H1 (cell line): ENCODE results near the gene ARL6IP4. TPM values are rescaled to one million over a fixed set of nuclear protein-coding genes. Genes with fewer than 3 reads are reported as not detected.

Experiments
- CTCF ChIA-PET: fragments of 300-600 bp; sonication (Branson Sonifier 250); formaldehyde crosslinking; loops from one replicate; lab custom pipeline; 2021; ENCODE audit not compliant: partially characterized antibody; lab: Charles Lee
- POLR2A ChIA-PET: fragments of 300-600 bp; sonication (Branson Sonifier 250); formaldehyde crosslinking; loops from one replicate; lab custom pipeline; 2021; ENCODE audit warnings: inconsistent platforms; ENCODE audit not compliant: partially characterized antibody; lab: Charles Lee
- DNase-seq, 2 experiments: peaks; one replicate each; pipeline versions ENCODE4 v3.0.0 to v3.0.0-alpha.2; 2010 to 2022; ENCODE audit warnings: low spot score in 2 of 2, low read depth in 1 of 2, mixed read lengths in 1 of 2
- FAIRE-seq: peaks from 2 replicates; lab custom pipeline; 2011; peaks lifted over from hg19 to GRCh38; lab: Jason Lieb, UNC
- H2AFZ ChIP-seq: 2 replicates; pipeline ENCODE4 v1.8.1; 2012; ENCODE audit warnings: low read length, inconsistent platforms
- H2AK5ac ChIP-seq: 2 replicates; pipeline ENCODE4 v1.6.1; 2013; ENCODE audit warnings: low read depth, low read length
- H2BK120ac ChIP-seq: replicated peaks from 2 replicates; pipeline ENCODE3; 2013; ENCODE audit warnings: low read depth, low read length, inconsistent platforms
- H2BK12ac ChIP-seq: 2 replicates; pipeline ENCODE4 v1.6.1; 2013; ENCODE audit warnings: low read depth, low read length
- H2BK15ac ChIP-seq: 2 replicates; pipeline ENCODE4 v1.6.1; 2013; ENCODE audit warnings: low read length
- H2BK20ac ChIP-seq: 2 replicates; pipeline ENCODE4 v1.6.1; 2013; ENCODE audit warnings: low read length
- H2BK5ac ChIP-seq: 2 replicates; pipeline ENCODE4 v1.6.1; 2013; ENCODE audit warnings: low read depth, low read length
- H3K14ac ChIP-seq: 2 replicates; pipeline ENCODE4 v1.6.1; 2013; ENCODE audit warnings: inconsistent platforms; ENCODE audit not compliant: insufficient read length
- H3K18ac ChIP-seq: 2 replicates; pipeline ENCODE4 v1.6.1; 2013; ENCODE audit warnings: low read length; ENCODE audit errors: extremely low read depth
- H3K23ac ChIP-seq: 2 replicates; pipeline ENCODE4 v1.6.1; 2013; ENCODE audit warnings: inconsistent platforms; ENCODE audit not compliant: insufficient read length
- H3K23me2 ChIP-seq: 2 replicates; pipeline ENCODE4 v1.6.1; 2013; ENCODE audit warnings: low read depth, low read length
- H3K27ac ChIP-seq: 2 replicates; pipeline ENCODE4 v1.6.1; 2011; ENCODE audit warnings: low read depth, low read length, inconsistent platforms
- H3K27me3 ChIP-seq, 4 experiments: replicated peaks in 1 of 4; 1 replicate in 1 of 4; 2 replicates in 3 of 4; pipeline versions ENCODE4 v1.6.1 to v1.8.1; 2011 to 2013; ENCODE audit warnings: low read length in 3 of 4, mild to moderate bottlenecking in 3 of 4, inconsistent platforms in 2 of 4, mixed read lengths in 2 of 4, moderate library complexity in 1 of 4; ENCODE audit not compliant: control insufficient read depth in 3 of 4, insufficient read depth in 3 of 4; ENCODE audit errors: extremely low read depth in 1 of 4
- H3K36me3 ChIP-seq, 4 experiments: 2 replicates each; pipeline versions ENCODE4 v1.6.1 to v1.8.1; 2011 to 2013; ENCODE audit warnings: mild to moderate bottlenecking in 4 of 4, low read length in 3 of 4, moderate library complexity in 2 of 4, control low read depth in 1 of 4, inconsistent platforms in 1 of 4; ENCODE audit not compliant: insufficient read depth in 4 of 4, control insufficient read depth in 2 of 4
- H3K4ac ChIP-seq: replicated peaks from 2 replicates; pipeline ENCODE3; 2013; ENCODE audit warnings: low read length, low read depth, mixed read lengths, inconsistent platforms; ENCODE audit not compliant: insufficient read length
- H3K4me1 ChIP-seq, 4 experiments: replicated peaks in 1 of 4; 1 replicate in 1 of 4; 2 replicates in 3 of 4; pipeline versions ENCODE4 v1.6.1 to v1.8.1; 2011 to 2013; ENCODE audit warnings: low read length in 3 of 4, inconsistent platforms in 2 of 4, mixed read lengths in 1 of 4; ENCODE audit not compliant: insufficient read depth in 4 of 4, control insufficient read depth in 3 of 4
- H3K4me2 ChIP-seq, 2 experiments: 2 replicates each; pipeline versions ENCODE4 v1.6.1 to v1.8.1; 2011 to 2013; ENCODE audit warnings: low read depth in 2 of 2, low read length in 2 of 2, control low read depth in 1 of 2, inconsistent platforms in 1 of 2, mild to moderate bottlenecking in 1 of 2; ENCODE audit not compliant: insufficient read depth in 1 of 2
- H3K4me3 ChIP-seq, 4 experiments: fragments of 200-600, 300-600 bp in 1 of 4; sonication (generic), shearing (Covaris generic), sonication (Bioruptor Twin) in 1 of 4; 2 replicates each; pipeline versions ENCODE4 v1.5.1 to v1.8.1; 2011 to 2016; ENCODE audit warnings: low read length in 4 of 4, low read depth in 3 of 4, control low read depth in 2 of 4, inconsistent platforms in 2 of 4, mild to moderate bottlenecking in 2 of 4, mixed read lengths in 1 of 4, moderate library complexity in 1 of 4; ENCODE audit not compliant: insufficient read depth in 2 of 4; ENCODE audit errors: extremely low read depth in 1 of 4
- H3K56ac ChIP-seq: replicated peaks from 2 replicates; pipeline ENCODE3; 2013; ENCODE audit warnings: low read depth, mild to moderate bottlenecking, mixed read lengths, low read length, inconsistent platforms; ENCODE audit not compliant: insufficient read length
- H3K79me1 ChIP-seq: 2 replicates; pipeline ENCODE4 v1.6.1; 2013; ENCODE audit warnings: low read depth, low read length, control low read depth
- H3K79me2 ChIP-seq, 2 experiments: 2 replicates each; pipeline versions ENCODE4 v1.6.1 to v1.8.1; 2012 to 2013; ENCODE audit warnings: low read length in 2 of 2, mild to moderate bottlenecking in 2 of 2, inconsistent platforms in 1 of 2; ENCODE audit not compliant: insufficient read depth in 2 of 2, control insufficient read depth in 1 of 2
- H3K9ac ChIP-seq, 4 experiments: replicated peaks in 1 of 4; 1 replicate in 1 of 4; 2 replicates in 3 of 4; pipeline versions ENCODE4 v1.6.1 to v1.8.1; 2011 to 2013; ENCODE audit warnings: low read depth in 3 of 4, low read length in 3 of 4, control low read depth in 2 of 4, mild to moderate bottlenecking in 2 of 4, moderate library complexity in 2 of 4, inconsistent platforms in 1 of 4; ENCODE audit errors: extremely low read depth in 1 of 4
- H3K9me3 ChIP-seq, 2 experiments: 2 replicates each; pipeline versions ENCODE4 v1.6.1 to v1.8.1; 2012 to 2013; ENCODE audit warnings: mild to moderate bottlenecking in 2 of 2, moderate library complexity in 2 of 2, control low read depth in 1 of 2, inconsistent platforms in 1 of 2, low read depth in 1 of 2, low read length in 1 of 2, mixed read lengths in 1 of 2; ENCODE audit not compliant: insufficient read depth in 2 of 2
- H4K20me1 ChIP-seq, 2 experiments: replicated peaks in 1 of 2; 2 replicates each; pipeline versions ENCODE3 to v1.8.1; 2011 to 2013; ENCODE audit warnings: inconsistent platforms in 2 of 2, low read length in 2 of 2, mild to moderate bottlenecking in 1 of 2; ENCODE audit not compliant: insufficient read depth in 2 of 2, control insufficient read depth in 1 of 2
- H4K5ac ChIP-seq: 2 replicates; pipeline ENCODE4 v1.6.1; 2013; ENCODE audit warnings: low read length, low read depth, mixed read lengths, inconsistent platforms; ENCODE audit not compliant: insufficient read length
- H4K8ac ChIP-seq: 2 replicates; pipeline ENCODE4 v1.8.0; 2013; ENCODE audit warnings: mild to moderate bottlenecking, moderate library complexity, low read length, inconsistent platforms; ENCODE audit not compliant: insufficient read depth; ENCODE audit errors: extremely low read depth
- H4K91ac ChIP-seq: replicated peaks from 2 replicates; pipeline ENCODE3; 2013; ENCODE audit warnings: low read length, mixed read lengths, inconsistent platforms; ENCODE audit not compliant: insufficient read length
- SIN3A ChIP-seq, 2 experiments: IDR thresholded peaks in 1 of 2; conservative IDR thresholded peaks in 1 of 2; 2 replicates each; pipeline ENCODE4 v1.6.1; 2011 to 2012; ENCODE audit warnings: low read length in 2 of 2, improper control_type of control experiment in 1 of 2, low read depth in 1 of 2, mild to moderate bottlenecking in 1 of 2
- WGBS, 2 experiments: shearing (Covaris generic) in 1 of 2; methylation state at CpG; one replicate each; pipeline versions ENCODE4 v1.1.6 to v1.1.7; 2013 to 2015; ENCODE audit warnings: low lambda C conversion rate in 2 of 2, mixed read lengths in 2 of 2, inconsistent platforms in 1 of 2, low coverage in 1 of 2, missing lambda C conversion rate in 1 of 2; ENCODE audit not compliant: insufficient replicate concordance in 2 of 2, insufficient coverage in 1 of 2, insufficient read length in 1 of 2; ENCODE audit errors: extremely low coverage in 1 of 2, missing lambda C conversion rate in 1 of 2; 5-methylcytosine and 5-hydroxymethylcytosine counted together
- polyA plus RNA-seq, 7 experiments: library from polyadenylated mRNA; depleted of rRNA in 3 of 7; stranded (reverse) in 5 of 7; unstranded in 2 of 7; fragments of >200 nt in 5 of 7; fragments of 200-250 nt in 2 of 7; gene quantifications; 1 replicate in 5 of 7; 2 replicates in 1 of 7; 4 replicates in 1 of 7; pipeline versions ENCODE4 v1.2.1 to v1.2.3, GENCODE V29; 2011 to 2013; ENCODE audit warnings: missing spikeins in 2 of 7, mixed read lengths in 2 of 7
- total RNA-seq: library from RNA; stranded (reverse); fragmentation: NEBNext Ultra II Directional; extraction: Animal tissue kit (Norgen Biotek cat#: 25700); gene quantifications from 2 replicates; pipeline ENCODE4 v1.2.1, GENCODE V29; 2021

ARL6IP4 gene
- total and polyA plus RNA-seq, 2 of the 8 experiments (the other 6 are each of a cell fraction or from before 2014, with no cell fraction given), result 76.4 to 109 TPM

DNA sequence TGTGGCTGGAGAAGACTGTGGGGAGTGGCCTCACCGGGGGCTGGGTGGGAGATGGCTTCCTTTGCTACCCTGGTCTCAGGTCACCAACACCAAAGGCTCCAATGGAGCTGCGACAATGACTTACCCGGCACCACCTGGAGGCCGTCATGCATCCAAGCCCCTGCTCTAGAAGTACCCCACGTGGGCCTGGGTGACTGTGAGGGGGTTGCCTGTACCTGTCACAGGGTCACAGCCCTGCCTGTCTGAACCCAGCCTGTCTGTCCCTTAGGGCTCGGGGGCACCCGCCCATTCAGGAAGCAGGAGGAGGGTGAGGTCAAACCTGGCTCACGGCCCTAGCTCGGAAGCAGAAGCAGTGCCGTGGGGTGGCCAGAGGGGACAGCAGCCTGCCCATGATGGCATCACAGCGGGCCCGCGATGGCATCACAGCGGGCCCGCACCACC is 33.1 kb upstream of the ARL6IP4 start:
- Histone ChIP-seq H3K79me1 (no peaks in the 10 kb centered on the region), H3K14ac (no peak overlapping the region), H3K18ac (no peak overlapping the region), H3K23me2 (no peaks in the 10 kb centered on the region), H4K20me1 (peaks cover 0 to 12% of the 10 kb centered on the region in 2 experiments), H3K23ac (no peak overlapping the region), H3K4me1 (no peaks in the 10 kb centered on the region), H3K9me3 (no peaks in the 10 kb centered on the region), H3K4me2 (no peak overlapping the region), H3K27me3 (no peaks in the 10 kb centered on the region), H4K8ac (peak overlapping the region; percentile 20; the same call in 1 of the 2 replicates), H2AK5ac (no peak overlapping the region), H2BK5ac (no peak overlapping the region), H3K4me3 (no peak overlapping the region), H2BK12ac (no peak overlapping the region), H2AFZ (no peak overlapping the region), H3K9ac (no peak overlapping the region), H2BK20ac (no peak overlapping the region), H3K79me2 (no peaks in the 10 kb centered on the region), H3K4ac (no peak overlapping the region), H3K36me3 (no peaks in the 10 kb centered on the region), H4K91ac (no peak overlapping the region), H3K56ac (no peak overlapping the region), H3K27ac (no peak overlapping the region), H4K5ac (no peak overlapping the region), H2BK15ac (no peak overlapping the region), H2BK120ac (no peak overlapping the region)
- CTCF ChIA-PET, result interaction anchor here (0.6 to 21.5 kb wide), 8 partner anchors 10 to 296 kb away, joined by 3 to 473 read pairs (median 3); no protein-coding TSS in a partner anchor
- WGBS, 2 experiments, result 88% methylated on average over 15 of the region's 15 CpGs; no CpG with 5 or more reads in 1 of the 2 experiments
- POLR2A ChIA-PET, result interaction anchor here (1.1 to 1.3 kb wide), 2 partner anchors 10 to 67 kb away, joined by 3 to 4 read pairs; no protein-coding TSS in a partner anchor
- DNase-seq, result no peak
- FAIRE-seq, result no peak
- TF ChIP-seq SIN3A (conservative IDR thresholded peaks at IDR 0.05 in 1 of 2, IDR thresholded peaks at IDR 0.05 in 1 of 2; ENCODE audit: low read depth in 1 of 2, low read length in 2 of 2), result no peak
